Psoas muscle (tissue), 8 donors: ENCODE data around the gene SORL1. TPM values are rescaled to one million over a fixed set of nuclear protein-coding genes. Genes with fewer than 3 reads are reported as not detected.

Source experiments
- ATAC-seq, 4 donors: fragments of 200-7000 bp; cut with Tn5 transposase; one replicate each; pipeline ENCODE4 v1.9.1; 2020; ENCODE audit warnings: moderate library complexity in 3 of 4, mild to moderate bottlenecking in 2 of 4
- DNase-seq, 2 donors: peaks; one replicate each; pipeline ENCODE4 v3.0.0-alpha.2; 2020
- H3K27ac ChIP-seq: fragments of 200-600 bp; one replicate; pipeline ENCODE4 v1.8.0; 2022
- H3K27me3 ChIP-seq, 3 donors: fragments of 200-600 bp in 1 of 3; one replicate each; pipeline versions ENCODE4 v1.6.1 to v1.8.0; 2013 to 2022; ENCODE audit warnings: low read length in 2 of 3, mild to moderate bottlenecking in 2 of 3, moderate library complexity in 1 of 3; ENCODE audit not compliant: insufficient read depth in 3 of 3
- H3K36me3 ChIP-seq, 2 donors: fragments of 200-600 bp in 1 of 2; one replicate each; pipeline versions ENCODE4 v1.6.1 to v1.8.0; 2013 to 2022; ENCODE audit warnings: low read depth in 1 of 2, mild to moderate bottlenecking in 1 of 2, moderate library complexity in 1 of 2; ENCODE audit not compliant: insufficient read depth in 1 of 2
- H3K4me1 ChIP-seq: fragments of 200-600 bp; one replicate; pipeline ENCODE4 v1.8.0; 2022
- H3K4me3 ChIP-seq: fragments of 200-600 bp; one replicate; pipeline ENCODE4 v1.8.0; 2022; ENCODE audit warnings: mild to moderate bottlenecking
- H3K9me3 ChIP-seq: fragments of 200-600 bp; one replicate; pipeline ENCODE4 v1.8.0; 2022
- WGBS, 3 donors: extraction: QIAGEN DNeasy Blood & Tissue Kit; methylation state at CpG; one replicate each; pipeline versions ENCODE4 v1.1.6 to v1.1.7; 2013; 5-methylcytosine and 5-hydroxymethylcytosine counted together
- intact Hi-C, 2 donors: fragments of 100-400 bp; cut with DNase I; formaldehyde crosslinking; loops; one replicate each; pipeline versions ENCODE4 v1.11.0 to v1.14.2; 2022
- polyA plus RNA-seq, 3 donors: library from polyadenylated mRNA; stranded (reverse); fragments of 200-250 nt; gene quantifications; one replicate each; pipeline ENCODE4 v1.2.3, GENCODE V29; 2013
- total RNA-seq, 4 donors: library from RNA; stranded (reverse); fragmentation: NEBNext Ultra II Directional in 2 of 4; extraction: Animal tissue kit (Norgen Biotek cat#: 25700) in 2 of 4; gene quantifications; one replicate each; pipeline versions ENCODE4 v1.2.1 to v1.2.4, GENCODE V29; 2021 to 2023
- TF ChIP-seq, protein P1 (sequence below): fragments of 200-600 bp; IDR thresholded peaks from one replicate; pipeline ENCODE4 v1.8.0; 2022; ENCODE audit warnings: antibody characterized with exemption
- donor health status: healthy with polysubstance abuse.
- donor health status: DM: no; HTN: no; CAD: no; lungs with moderate emphysema.
- donor health status: Bipolar disorder and iron deficiency.
- donor health status: healthy.
- donor health status: DM: yes; HTN: yes; CAD: no.
- donor health status: DM: no; HTN: no; CAD: no.
- donor health status: DM: no; HTN: no; CAD: no.
- donor health status: DM: yes; HTN: yes; CAD: no.

SORL1 gene
- total and polyA plus RNA-seq, 7 donors, result 0.07 to 3.3 (median 1.5) TPM

DNA sequence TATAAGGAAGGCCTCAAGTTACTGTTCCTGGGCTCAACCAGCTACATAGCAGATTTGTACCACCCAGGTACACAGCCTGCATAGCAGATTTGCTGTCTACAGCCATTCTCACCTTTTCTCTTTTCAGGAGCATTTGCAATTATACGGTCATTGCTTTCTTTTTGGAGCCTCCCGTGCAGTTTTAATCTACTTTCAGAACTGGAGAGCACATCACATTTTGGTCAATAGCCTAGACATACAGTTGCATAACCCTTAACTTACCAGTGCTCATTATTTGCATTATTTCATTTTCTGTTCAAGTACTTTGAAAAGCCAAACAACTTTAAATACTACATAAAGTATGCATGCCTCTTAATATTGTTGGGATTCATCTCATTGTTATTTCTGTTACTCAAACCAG, 151.2 kb downstream of the SORL1 start:
- H3K27me3 ChIP-seq, result no peaks in the 10 kb centered on the region
- ATAC-seq, result no peak
- DNase-seq, result no peak
- 74 to 85% (median 82%) methylated on average over 2 of the region's 2 CpGs for WGBS, 3 donors
- TF ChIP-seq, protein P1, sequence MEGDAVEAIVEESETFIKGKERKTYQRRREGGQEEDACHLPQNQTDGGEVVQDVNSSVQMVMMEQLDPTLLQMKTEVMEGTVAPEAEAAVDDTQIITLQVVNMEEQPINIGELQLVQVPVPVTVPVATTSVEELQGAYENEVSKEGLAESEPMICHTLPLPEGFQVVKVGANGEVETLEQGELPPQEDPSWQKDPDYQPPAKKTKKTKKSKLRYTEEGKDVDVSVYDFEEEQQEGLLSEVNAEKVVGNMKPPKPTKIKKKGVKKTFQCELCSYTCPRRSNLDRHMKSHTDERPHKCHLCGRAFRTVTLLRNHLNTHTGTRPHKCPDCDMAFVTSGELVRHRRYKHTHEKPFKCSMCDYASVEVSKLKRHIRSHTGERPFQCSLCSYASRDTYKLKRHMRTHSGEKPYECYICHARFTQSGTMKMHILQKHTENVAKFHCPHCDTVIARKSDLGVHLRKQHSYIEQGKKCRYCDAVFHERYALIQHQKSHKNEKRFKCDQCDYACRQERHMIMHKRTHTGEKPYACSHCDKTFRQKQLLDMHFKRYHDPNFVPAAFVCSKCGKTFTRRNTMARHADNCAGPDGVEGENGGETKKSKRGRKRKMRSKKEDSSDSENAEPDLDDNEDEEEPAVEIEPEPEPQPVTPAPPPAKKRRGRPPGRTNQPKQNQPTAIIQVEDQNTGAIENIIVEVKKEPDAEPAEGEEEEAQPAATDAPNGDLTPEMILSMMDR, result no peak
- no peak overlapping the region for H3K27ac ChIP-seq
- H3K36me3 ChIP-seq, result no peaks in the 10 kb centered on the region
- no peak overlapping the region for H3K4me3 ChIP-seq
- H3K4me1 ChIP-seq, result no peaks in the 10 kb centered on the region
- intact Hi-C loops, result no loop called here
- no peaks in the 10 kb centered on the region for H3K9me3 ChIP-seq

DNA sequence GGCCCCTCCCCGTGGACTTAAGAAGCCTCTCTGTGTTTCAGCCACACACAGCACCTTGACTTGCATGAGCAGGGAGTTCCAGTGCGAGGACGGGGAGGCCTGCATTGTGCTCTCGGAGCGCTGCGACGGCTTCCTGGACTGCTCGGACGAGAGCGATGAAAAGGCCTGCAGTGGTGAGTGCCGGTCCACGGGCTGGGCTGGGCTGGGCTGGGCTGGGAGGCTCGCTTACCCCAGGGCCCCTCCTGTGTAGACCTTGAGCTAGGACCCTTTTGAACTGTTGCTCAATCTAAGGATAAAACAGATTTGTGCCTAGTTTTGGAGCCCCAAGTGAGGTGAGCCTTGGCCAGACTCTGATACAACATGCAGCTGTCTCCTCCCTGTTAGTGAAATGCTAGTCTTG, 152.0 kb downstream of the SORL1 start:
- TF ChIP-seq, protein P1, result no peak
- DNase-seq, result no peak
- Histone ChIP-seq H3K4me3 (no peak overlapping the region), H3K36me3 (no peaks in the 10 kb centered on the region), H3K27me3 (no peaks in the 10 kb centered on the region), H3K27ac (no peak overlapping the region), H3K4me1 (no peaks in the 10 kb centered on the region), H3K9me3 (no peaks in the 10 kb centered on the region)
- intact Hi-C loops, result no loop called here
- WGBS, 3 donors, result 95 to 98% (median 98%) methylated on average over 13 of the region's 13 CpGs
- ATAC-seq, result no peak

DNA sequence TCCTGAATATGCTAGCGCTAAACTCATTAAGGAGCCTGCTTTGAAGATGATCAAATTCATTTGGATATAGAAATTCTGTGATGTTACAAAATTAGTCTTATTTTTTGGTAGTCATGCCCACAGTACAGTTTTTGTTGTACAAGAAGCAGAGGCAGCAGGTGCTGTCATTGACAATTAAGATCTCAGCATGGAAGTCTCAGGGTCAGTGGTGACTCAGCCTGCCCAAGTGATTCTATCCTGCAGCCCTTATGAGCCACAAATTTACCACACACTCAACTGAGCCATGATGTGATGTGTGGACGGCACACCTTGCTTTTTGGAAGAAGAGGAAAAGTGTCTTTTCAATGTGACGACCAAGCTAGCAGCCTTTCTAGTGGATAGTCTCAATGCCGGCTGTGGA, 154.2 kb downstream of the SORL1 start:
- WGBS, 3 donors, result 87 to 95% (median 95%) methylated on average over 4 of the region's 4 CpGs

DNA sequence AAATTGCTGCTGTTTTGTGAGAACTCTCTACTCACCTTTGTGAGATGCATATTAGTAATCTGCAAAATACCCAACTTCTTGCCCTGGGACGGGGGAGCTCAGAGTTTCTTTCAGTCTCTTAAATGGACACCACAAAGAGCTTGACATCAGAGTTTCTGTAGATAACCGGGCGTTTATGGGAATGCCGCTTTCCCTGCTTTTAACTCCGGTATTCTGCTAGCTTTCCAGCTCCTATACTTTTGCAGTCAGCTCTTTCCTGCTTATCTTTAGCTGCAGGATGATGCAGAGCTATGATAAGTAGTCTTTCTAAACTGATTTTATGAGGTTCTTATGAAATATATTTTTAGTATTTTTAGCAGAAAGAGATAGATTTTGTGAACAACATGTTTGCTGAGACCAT, 155.2 kb downstream of the SORL1 start:
- Histone ChIP-seq H3K4me3 (no peak overlapping the region), H3K27me3 (no peaks in the 10 kb centered on the region), H3K36me3 (no peaks in the 10 kb centered on the region), H3K4me1 (no peaks in the 10 kb centered on the region), H3K27ac (no peak overlapping the region), H3K9me3 (no peaks in the 10 kb centered on the region)
- ATAC-seq, result no peak
- TF ChIP-seq, protein P1, result no peak
- no peak for DNase-seq
- intact Hi-C loops, result no loop called here
- WGBS, 3 donors, result 92 to 96% (median 95%) methylated on average over 5 of the region's 5 CpGs

More for the DNA sequence above, 154.2 kb downstream of the SORL1 start:
- H3K36me3 ChIP-seq, result no peaks in the 10 kb centered on the region
- no peaks in the 10 kb centered on the region for H3K9me3 ChIP-seq
- intact Hi-C loops, result no loop called here
- TF ChIP-seq, protein P1, result no peak
- H3K27ac ChIP-seq, result no peak overlapping the region
- no peak for DNase-seq
- H3K4me3 ChIP-seq, result no peak overlapping the region
- ATAC-seq, result no peak
- H3K4me1 ChIP-seq, result no peaks in the 10 kb centered on the region
- H3K27me3 ChIP-seq, result no peaks in the 10 kb centered on the region

DNA sequence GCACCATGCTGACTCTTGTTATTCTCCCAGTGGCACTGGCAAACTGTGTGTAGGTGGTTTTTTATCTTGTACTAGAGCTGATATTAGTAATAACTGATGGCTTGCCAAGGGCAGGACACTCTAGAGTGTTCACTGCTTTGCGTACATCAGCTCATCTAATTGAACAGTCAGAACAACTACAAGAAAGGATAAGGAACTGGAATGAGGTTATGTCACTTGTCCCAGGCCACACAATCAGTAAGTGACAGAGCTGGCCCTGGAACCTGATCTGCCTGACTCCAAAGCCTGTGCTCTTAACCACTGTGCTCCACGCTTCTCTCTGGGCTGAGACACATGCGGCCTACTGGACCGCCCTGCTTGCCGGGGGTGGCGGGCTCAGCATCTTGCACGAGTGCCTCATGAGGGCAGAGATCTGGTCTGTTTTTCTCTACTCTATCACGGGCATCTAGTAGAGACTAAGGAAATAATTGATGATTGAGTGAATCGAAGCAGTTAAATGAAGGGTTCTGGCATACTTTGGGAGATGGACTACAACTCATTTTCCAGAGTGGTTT, 156.5 kb downstream of the SORL1 start:
- 94 to 95% (median 94%) methylated on average over 9 of the region's 9 CpGs for WGBS, 3 donors
- intact Hi-C loops, result no loop called here
- Histone ChIP-seq H3K36me3 (no peaks in the 10 kb centered on the region), H3K4me1 (no peaks in the 10 kb centered on the region), H3K4me3 (no peak overlapping the region), H3K9me3 (no peaks in the 10 kb centered on the region), H3K27me3 (no peaks in the 10 kb centered on the region), H3K27ac (no peak overlapping the region)
- no peak for DNase-seq
- TF ChIP-seq, protein P1, result no peak
- ATAC-seq, result no peak
